OCI-LY7 (cell line): ENCODE measurements around the gene TBC1D10A. TPM values are rescaled to one million over a fixed set of nuclear protein-coding genes. Genes with fewer than 3 reads are reported as not detected.

ENCODE experiments used
- BruUV-seq: library from RNA; stranded (reverse); fragments of 400-500 nt; replicated peaks from 2 replicates; lab custom pipeline; 2021; lab: Mats Ljungman, UMichigan
- CTCF ChIA-PET: fragments of 300-600 bp; sonication (Branson Sonifier 250); formaldehyde crosslinking; loops from one replicate; lab custom pipeline; 2022; ENCODE audit warnings: antibody characterized with exemption; ENCODE audit not compliant: unreplicated experiment; lab: Charles Lee
- POLR2A ChIA-PET: fragments of 300-600 bp; sonication (Branson Sonifier 250); formaldehyde crosslinking; loops from one replicate; lab custom pipeline; 2022; ENCODE audit warnings: antibody characterized with exemption; lab: Charles Lee
- DNase-seq: peaks from one replicate; pipeline ENCODE4 v3.0.0-alpha.2; 2015; ENCODE audit warnings: low spot score
- H2AFZ ChIP-seq: fragments of 200-600 bp; sonication (generic), shearing (Covaris generic); 2 replicates; pipeline ENCODE4 v1.6.1; 2014; ENCODE audit warnings: mild to moderate bottlenecking, antibody characterized with exemption, low read length, moderate library complexity
- H3K27ac ChIP-seq: fragments of 200-600 bp; sonication (generic); 2 replicates; pipeline ENCODE4 v1.5.1; 2014; ENCODE audit warnings: mixed run types, low read depth, mild to moderate bottlenecking, moderate library complexity, low read length, inconsistent platforms; ENCODE audit not compliant: poor library complexity, severe bottlenecking
- H3K36me3 ChIP-seq: fragments of 200-600 bp; sonication (generic); 2 replicates; pipeline ENCODE4 v1.6.1; 2014; ENCODE audit warnings: mild to moderate bottlenecking, antibody characterized with exemption, low read length, moderate library complexity, mixed read lengths; ENCODE audit not compliant: insufficient read depth
- H3K4me1 ChIP-seq: fragments of 200-600 bp; sonication (generic); 2 replicates; pipeline ENCODE4 v1.5.1; 2014; ENCODE audit warnings: mild to moderate bottlenecking, low read length; ENCODE audit not compliant: insufficient read depth, poor library complexity, severe bottlenecking
- H3K4me2 ChIP-seq: fragments of 200-600 bp; sonication (generic); 2 replicates; pipeline ENCODE4 v1.6.1; 2014; ENCODE audit warnings: mild to moderate bottlenecking, low read length
- H3K4me3 ChIP-seq: fragments of 200-600 bp; sonication (generic); 2 replicates; pipeline ENCODE4 v1.5.1; 2014; ENCODE audit warnings: mild to moderate bottlenecking, low read depth, low read length; ENCODE audit not compliant: poor library complexity, severe bottlenecking
- H3K79me2 ChIP-seq: fragments of 200-600 bp; sonication (generic); 2 replicates; pipeline ENCODE4 v1.6.1; 2016; ENCODE audit warnings: low read depth, mild to moderate bottlenecking, low read length, moderate library complexity, mixed read lengths; ENCODE audit not compliant: insufficient read depth
- H3K9me2 ChIP-seq: fragments of 200-600 bp; sonication (generic); 2 replicates; pipeline ENCODE4 v1.6.1; 2016; ENCODE audit warnings: mild to moderate bottlenecking, low read length, mixed read lengths; ENCODE audit not compliant: insufficient read depth
- H3K9me3 ChIP-seq: fragments of 200-600 bp; sonication (generic); 2 replicates; pipeline ENCODE4 v1.6.1; 2014; ENCODE audit warnings: mild to moderate bottlenecking, mixed run types, low read length, mixed read lengths
- H4K20me1 ChIP-seq: fragments of 200-600 bp; sonication (generic); 2 replicates; pipeline ENCODE4 v1.6.1; 2014; ENCODE audit warnings: mild to moderate bottlenecking, antibody characterized with exemption, low read length, moderate library complexity, mixed read lengths; ENCODE audit not compliant: insufficient read depth
- EZH2phosphoT487 ChIP-seq: fragments of 200-600 bp; sonication (generic); IDR thresholded peaks from 2 replicates; pipeline ENCODE4 v1.6.1; 2018; ENCODE audit warnings: low read depth, borderline replicate concordance, mild to moderate bottlenecking, mixed run types, antibody characterized with exemption, low read length, moderate library complexity, mixed read lengths
- intact Hi-C: fragments of 100-400 bp; cut with micrococcal nuclease; formaldehyde crosslinking; loops from one replicate; pipeline ENCODE4 v1.10.0; 2022; ENCODE audit not compliant: unreplicated experiment
- total RNA-seq, 2 experiments: library from RNA; depleted of rRNA in 1 of 2; stranded (reverse); fragments of >200 nt in 1 of 2; shearing (Covaris generic) in 1 of 2; gene quantifications; 2 replicates each; pipeline ENCODE4 v1.2.3, GENCODE V29; 2014 to 2022
- TF ChIP-seq, protein P1 (sequence below): fragments of 200-600 bp; sonication (generic); conservative IDR thresholded peaks from 2 replicates; pipeline ENCODE4 v1.5.1; 2014; ENCODE audit warnings: mild to moderate bottlenecking, antibody characterized with exemption, low read length, moderate library complexity, mixed read lengths

TBC1D10A gene
- total RNA-seq, 2 experiments from 2014 or later: 15.1 to 16.2 TPM

- BruUV-seq: no TSS peak
- ChIA-PET POLR2A (no interaction called here), CTCF (no interaction called here)
- intact Hi-C loops: no loop called here
- Histone ChIP-seq H4K20me1 (no peaks in the 10 kb centered on the region), H2AFZ (no peak overlapping the region), H3K27ac (no peak overlapping the region), H3K79me2 (no peaks in the 10 kb centered on the region), H3K4me3 (no peak overlapping the region), H3K9me2 (no peaks in the 10 kb centered on the region), H3K4me1 (peaks cover 16% of the 10 kb centered on the region), H3K4me2 (no peak overlapping the region), H3K36me3 (no peaks in the 10 kb centered on the region), H3K9me3 (no peaks in the 10 kb centered on the region)
- TF ChIP-seq EZH2phosphoT487: no peak
- TF ChIP-seq, protein P1, sequence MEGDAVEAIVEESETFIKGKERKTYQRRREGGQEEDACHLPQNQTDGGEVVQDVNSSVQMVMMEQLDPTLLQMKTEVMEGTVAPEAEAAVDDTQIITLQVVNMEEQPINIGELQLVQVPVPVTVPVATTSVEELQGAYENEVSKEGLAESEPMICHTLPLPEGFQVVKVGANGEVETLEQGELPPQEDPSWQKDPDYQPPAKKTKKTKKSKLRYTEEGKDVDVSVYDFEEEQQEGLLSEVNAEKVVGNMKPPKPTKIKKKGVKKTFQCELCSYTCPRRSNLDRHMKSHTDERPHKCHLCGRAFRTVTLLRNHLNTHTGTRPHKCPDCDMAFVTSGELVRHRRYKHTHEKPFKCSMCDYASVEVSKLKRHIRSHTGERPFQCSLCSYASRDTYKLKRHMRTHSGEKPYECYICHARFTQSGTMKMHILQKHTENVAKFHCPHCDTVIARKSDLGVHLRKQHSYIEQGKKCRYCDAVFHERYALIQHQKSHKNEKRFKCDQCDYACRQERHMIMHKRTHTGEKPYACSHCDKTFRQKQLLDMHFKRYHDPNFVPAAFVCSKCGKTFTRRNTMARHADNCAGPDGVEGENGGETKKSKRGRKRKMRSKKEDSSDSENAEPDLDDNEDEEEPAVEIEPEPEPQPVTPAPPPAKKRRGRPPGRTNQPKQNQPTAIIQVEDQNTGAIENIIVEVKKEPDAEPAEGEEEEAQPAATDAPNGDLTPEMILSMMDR: no peak
- no peak for DNase-seq
Measured at GRCh38 chr22:30243661-30244060, 83.1 kb downstream of the TBC1D10A start.

Other genes with a start within 250 kb of the TBC1D10A start
- gene HORMAD2, start 246.5 kb downstream of the TBC1D10A start, total RNA-seq (2014; rRNA removed; shearing (Covaris generic)): 0.39 TPM in 1 of 2 replicates, not detected in the other
- gene HORMAD2, start 246.5 kb downstream of the TBC1D10A start, total RNA-seq (2022): not detected in 2 replicates
- gene LIF, start 80.2 kb downstream of the TBC1D10A start, total RNA-seq (2014; rRNA removed; shearing (Covaris generic)): 0.06 TPM in 1 of 2 replicates, not detected in the other
- gene LIF, start 80.2 kb downstream of the TBC1D10A start, total RNA-seq (2022): not detected in 2 replicates
- 0.18 TPM in 1 of 2 replicates, not detected in the other for gene OSM, start 60.1 kb downstream of the TBC1D10A start, total RNA-seq (2014; rRNA removed; shearing (Covaris generic))
- gene OSM, start 60.1 kb downstream of the TBC1D10A start, total RNA-seq (2022): 0.79 and 0.91 TPM in 2 replicates
- 3.5 and 9.1 TPM in 2 replicates for gene CASTOR1, start 37.4 kb downstream of the TBC1D10A start, total RNA-seq (2014; rRNA removed; shearing (Covaris generic))
- 4.3 and 4.5 TPM in 2 replicates for gene CASTOR1, start 37.4 kb downstream of the TBC1D10A start, total RNA-seq (2022)
- gene SF3A1, start 30.0 kb upstream of the TBC1D10A start, total RNA-seq (2014; rRNA removed; shearing (Covaris generic)): 44.9 and 71.8 TPM in 2 replicates
- gene SF3A1, start 30.0 kb upstream of the TBC1D10A start, total RNA-seq (2022): 199 and 200 TPM in 2 replicates
- 3.4 and 4.7 TPM in 2 replicates for gene CCDC157, start 30.1 kb upstream of the TBC1D10A start, total RNA-seq (2014; rRNA removed; shearing (Covaris generic))
- 3.1 and 3.3 TPM in 2 replicates for gene CCDC157, start 30.1 kb upstream of the TBC1D10A start, total RNA-seq (2022)
- 6.9 and 8.0 TPM in 2 replicates for gene RNF215, start 60.5 kb upstream of the TBC1D10A start, total RNA-seq (2014; rRNA removed; shearing (Covaris generic))
- 12.3 and 13.8 TPM in 2 replicates for gene RNF215, start 60.5 kb upstream of the TBC1D10A start, total RNA-seq (2022)
- 0.22 and 0.31 TPM in 2 replicates for gene SEC14L2, start 70.1 kb upstream of the TBC1D10A start, total RNA-seq (2014; rRNA removed; shearing (Covaris generic))
- gene SEC14L2, start 70.1 kb upstream of the TBC1D10A start, total RNA-seq (2022): 0.11 and 0.18 TPM in 2 replicates
- gene MTFP1, start 98.8 kb upstream of the TBC1D10A start, total RNA-seq (2014; rRNA removed; shearing (Covaris generic)): 70.5 and 81.9 TPM in 2 replicates
- gene MTFP1, start 98.8 kb upstream of the TBC1D10A start, total RNA-seq (2022): 63.6 and 83.2 TPM in 2 replicates
- not detected in 2 replicates for gene SEC14L3, start 145.1 kb upstream of the TBC1D10A start, total RNA-seq (2014; rRNA removed; shearing (Covaris generic))
- not detected in 2 replicates for gene SEC14L3, start 145.1 kb upstream of the TBC1D10A start, total RNA-seq (2022)
- not detected in 2 replicates for gene SEC14L4, start 178.8 kb upstream of the TBC1D10A start, total RNA-seq (2014; rRNA removed; shearing (Covaris generic))
- gene SEC14L4, start 178.8 kb upstream of the TBC1D10A start, total RNA-seq (2022): not detected in 2 replicates
- gene SEC14L6, start 219.8 kb upstream of the TBC1D10A start, total RNA-seq (2014; rRNA removed; shearing (Covaris generic)): not detected in 2 replicates
- gene SEC14L6, start 219.8 kb upstream of the TBC1D10A start, total RNA-seq (2022): not detected in 2 replicates
- gene GAL3ST1, start 247.7 kb upstream of the TBC1D10A start, total RNA-seq (2014; rRNA removed; shearing (Covaris generic)): not detected in 2 replicates
- not detected in 2 replicates for gene GAL3ST1, start 247.7 kb upstream of the TBC1D10A start, total RNA-seq (2022)